Gastroesophageal sphincter (tissue), 4 donors: ENCODE measurements around the gene ANKS1B. TPM values are rescaled to one million over a fixed set of nuclear protein-coding genes. Genes with fewer than 3 reads are reported as not detected.

Experiments used
- ATAC-seq: fragments of 150-250 bp; one replicate; pipeline ENCODE4 v1.9.1; 2016; ENCODE audit warnings: mild to moderate bottlenecking, moderate library complexity
- H3K27ac ChIP-seq, 4 donors: fragments of 200-600 bp; sonication (generic) in 3 of 4; 1 replicate in 3 of 4; 2 replicates in 1 of 4; pipeline ENCODE4 v1.5.1; 2016 to 2019
- H3K27me3 ChIP-seq: fragments of 200-600 bp; sonication (generic); one replicate; pipeline ENCODE4 v1.5.1; 2019
- H3K36me3 ChIP-seq, 2 donors: fragments of 200-600 bp; sonication (generic); one replicate each; pipeline ENCODE4 v1.5.1; 2019; ENCODE audit warnings: control low read depth in 1 of 2
- H3K4me1 ChIP-seq, 3 donors: fragments of 200-600 bp; sonication (generic); 1 replicate in 2 of 3; 2 replicates in 1 of 3; pipeline ENCODE4 v1.5.1; 2016 to 2019; ENCODE audit warnings: control low read depth in 2 of 3
- H3K4me3 ChIP-seq, 2 donors: fragments of 200-600 bp; sonication (generic); one replicate each; pipeline ENCODE4 v1.5.1; 2019; ENCODE audit warnings: mild to moderate bottlenecking in 1 of 2, moderate library complexity in 1 of 2
- H3K9me3 ChIP-seq, 3 donors: fragments of 200-600 bp; sonication (generic); one replicate each; pipeline ENCODE4 v1.5.1; 2017 to 2019; ENCODE audit warnings: control low read depth in 2 of 3
- CTCF ChIP-seq, 4 experiments: fragments of 200-600 bp in 2 of 4; fragments of 450-650 bp in 2 of 4; sonication (generic) in 1 of 4; IDR thresholded peaks; one replicate each; pipeline ENCODE4 v1.5.1; 2017 to 2019; ENCODE audit warnings: antibody characterized with exemption in 4 of 4, mild to moderate bottlenecking in 2 of 4, moderate library complexity in 2 of 4
- EP300 ChIP-seq: sonication (generic); formaldehyde crosslinking; IDR thresholded peaks from one replicate; pipeline ENCODE4 v1.6.1; 2017; ENCODE audit warnings: antibody characterized with exemption, mild to moderate bottlenecking
- POLR2A ChIP-seq, 2 donors: fragments of 450-650 bp; IDR thresholded peaks; one replicate each; pipeline ENCODE4 v1.6.1; 2017; ENCODE audit warnings: antibody characterized with exemption in 2 of 2, mild to moderate bottlenecking in 2 of 2, moderate library complexity in 1 of 2
- POLR2AphosphoS5 ChIP-seq: sonication (generic); formaldehyde crosslinking; IDR thresholded peaks from one replicate; pipeline ENCODE4 v1.6.1; 2017; ENCODE audit warnings: antibody characterized with exemption
- WGBS, 2 donors: methylation state at CpG; one replicate each; pipeline ENCODE4 v1.1.5; 2018; ENCODE audit warnings: low coverage in 1 of 2; 5-methylcytosine and 5-hydroxymethylcytosine counted together
- total RNA-seq, 4 donors: library from RNA; depleted of rRNA; stranded (reverse); fragments of >200 nt; gene quantifications; one replicate each; pipeline ENCODE4 v1.1.0, GENCODE V29; 2016

Gene ANKS1B
- total RNA-seq, 4 donors from 2014 or later: 9.9 to 31.1 (median 21.4) TPM

- no peak overlapping the region for H3K27ac ChIP-seq
- H3K36me3 ChIP-seq: no peaks in the 10 kb centered on the region
- no peaks in the 10 kb centered on the region for H3K27me3 ChIP-seq
- TF ChIP-seq POLR2AphosphoS5: no peak
- TF ChIP-seq EP300: no peak
- TF ChIP-seq POLR2A (IDR thresholded peaks at IDR 0.05): no peak
- no peaks in the 10 kb centered on the region for H3K9me3 ChIP-seq
- no peak overlapping the region for H3K4me3 ChIP-seq
- no peaks in the 10 kb centered on the region for H3K4me1 ChIP-seq
- no peak for ATAC-seq
- 66 to 78% methylated on average over 4 of the region's 4 CpGs for WGBS, 2 donors
Observed at GRCh38 chr12:98955284-98955683, 1029.5 kb downstream of the ANKS1B start.

- Histone ChIP-seq H3K4me3 (no peak overlapping the region), H3K27ac (no peak overlapping the region), H3K4me1 (no peaks in the 10 kb centered on the region), H3K9me3 (no peaks in the 10 kb centered on the region), H3K36me3 (no peaks in the 10 kb centered on the region), H3K27me3 (no peaks in the 10 kb centered on the region)
- 79 to 86% methylated on average over 1 of the region's 1 CpG for WGBS, 2 donors
- ATAC-seq: no peak
- no peak for TF ChIP-seq CTCF (IDR thresholded peaks at IDR 0.05)
- TF ChIP-seq POLR2A (IDR thresholded peaks at IDR 0.05): no peak
- TF ChIP-seq EP300: no peak
Observed at GRCh38 chr12:98954506-98954905, 1030.2 kb downstream of the ANKS1B start.

GRCh38 chr12:98951406-98951805, 1033.3 kb downstream of the ANKS1B start:
- no peaks in the 10 kb centered on the region for H3K9me3 ChIP-seq
- H3K27me3 ChIP-seq: no peaks in the 10 kb centered on the region
- H3K4me1 ChIP-seq: no peaks in the 10 kb centered on the region
- peaks cover 0 to 4% of the 10 kb centered on the region in 2 donors for H3K36me3 ChIP-seq
- no peak for ATAC-seq
- H3K4me3 ChIP-seq: no peak overlapping the region
- 85 to 96% methylated on average over 7 of the region's 7 CpGs for WGBS, 2 donors
- no peak overlapping the region for H3K27ac ChIP-seq
- no peak for TF ChIP-seq POLR2A (IDR thresholded peaks at IDR 0.05)
- no peak for TF ChIP-seq CTCF (IDR thresholded peaks at IDR 0.05)
- no peak for TF ChIP-seq EP300
- no peak for TF ChIP-seq POLR2AphosphoS5

- H3K9me3 ChIP-seq: no peaks in the 10 kb centered on the region
- no peaks in the 10 kb centered on the region for H3K4me1 ChIP-seq
- no peak overlapping the region for H3K27ac ChIP-seq
- WGBS, 2 donors: 50 to 72% methylated on average over 4 of the region's 4 CpGs
- no peak for ATAC-seq
- no peak overlapping the region for H3K4me3 ChIP-seq
- peaks cover 0 to 4% of the 10 kb centered on the region in 2 donors for H3K36me3 ChIP-seq
- no peaks in the 10 kb centered on the region for H3K27me3 ChIP-seq
- TF ChIP-seq EP300: no peak
- TF ChIP-seq CTCF (IDR thresholded peaks at IDR 0.05): no peak
- no peak for TF ChIP-seq POLR2A (IDR thresholded peaks at IDR 0.05)
- no peak for TF ChIP-seq POLR2AphosphoS5
Observed at GRCh38 chr12:98948343-98948949, 1036.3 kb downstream of the ANKS1B start.

GRCh38 chr12:98945864-98946263, 1038.9 kb downstream of the ANKS1B start:
- WGBS, 2 donors: 73 to 75% methylated on average over 3 of the region's 4 CpGs

More at GRCh38 chr12:98945864-98946263, 1038.9 kb downstream of the ANKS1B start:
- ATAC-seq: no peak
- H3K4me1 ChIP-seq: no peaks in the 10 kb centered on the region
- no peaks in the 10 kb centered on the region for H3K9me3 ChIP-seq
- TF ChIP-seq POLR2AphosphoS5 (no peak), CTCF (IDR thresholded peaks at IDR 0.05) (no peak), EP300 (no peak), POLR2A (IDR thresholded peaks at IDR 0.05) (no peak)
- H3K27ac ChIP-seq: no peak overlapping the region
- H3K27me3 ChIP-seq: no peaks in the 10 kb centered on the region
- H3K4me3 ChIP-seq: no peak overlapping the region
- peaks cover 0 to 4% of the 10 kb centered on the region in 2 donors for H3K36me3 ChIP-seq
